ENCODE measurements around the gene BBOX1.

Gene BBOX1

GRCh38 chr11:27097551-27097950 lies 56.9 kb downstream of the BBOX1 start:
- no peak overlapping the region for H3K4me3 ChIP-seq (ENCODE audit: control insufficient read depth, low read depth, low read length)
- no peak for TF ChIP-seq CTCF (IDR thresholded peaks at IDR 0.05; ENCODE audit: control insufficient read depth, insufficient read depth, low read depth, low read length, missing control alignments)
- no peak for DNase-seq (ENCODE audit: low read depth)

GRCh38 chr11:27100534-27100933 lies 59.9 kb downstream of the BBOX1 start:
- DNase-seq (ENCODE audit: low read depth) = no peak
- TF ChIP-seq CTCF (IDR thresholded peaks at IDR 0.05; ENCODE audit: control insufficient read depth, insufficient read depth, low read depth, low read length, missing control alignments) = no peak
- no peak overlapping the region for H3K4me3 ChIP-seq (ENCODE audit: control insufficient read depth, low read depth, low read length)

- TF ChIP-seq CTCF (IDR thresholded peaks at IDR 0.05; ENCODE audit: control insufficient read depth, insufficient read depth, low read depth, low read length, missing control alignments) = no peak
- DNase-seq (ENCODE audit: low read depth) = no peak
- H3K4me3 ChIP-seq (ENCODE audit: control insufficient read depth, low read depth, low read length) = no peak overlapping the region
Measured at GRCh38 chr11:27107548-27107947, 66.9 kb downstream of the BBOX1 start.

- TF ChIP-seq CTCF (IDR thresholded peaks at IDR 0.05; ENCODE audit: control insufficient read depth, insufficient read depth, low read depth, low read length, missing control alignments) = no peak
- no peak overlapping the region for H3K4me3 ChIP-seq (ENCODE audit: control insufficient read depth, low read depth, low read length)
- DNase-seq (ENCODE audit: low read depth) = no peak
Measured at GRCh38 chr11:27108809-27109208, 68.2 kb downstream of the BBOX1 start.

- H3K4me3 ChIP-seq (ENCODE audit: control insufficient read depth, low read depth, low read length) = no peak overlapping the region
- TF ChIP-seq CTCF (IDR thresholded peaks at IDR 0.05; ENCODE audit: control insufficient read depth, insufficient read depth, low read depth, low read length, missing control alignments) = no peak
- DNase-seq (ENCODE audit: low read depth) = no peak
Measured at GRCh38 chr11:27111896-27112295, 71.3 kb downstream of the BBOX1 start.

- no peak overlapping the region for H3K4me3 ChIP-seq (ENCODE audit: control insufficient read depth, low read depth, low read length)
- DNase-seq (ENCODE audit: low read depth) = no peak
- TF ChIP-seq CTCF (IDR thresholded peaks at IDR 0.05; ENCODE audit: control insufficient read depth, insufficient read depth, low read depth, low read length, missing control alignments) = no peak
Measured at GRCh38 chr11:27112946-27113345, 72.3 kb downstream of the BBOX1 start.

- no peak overlapping the region for H3K4me3 ChIP-seq (ENCODE audit: control insufficient read depth, low read depth, low read length)
- no peak for DNase-seq (ENCODE audit: low read depth)
- no peak for TF ChIP-seq CTCF (IDR thresholded peaks at IDR 0.05; ENCODE audit: control insufficient read depth, insufficient read depth, low read depth, low read length, missing control alignments)
Measured at GRCh38 chr11:27115051-27115650, 74.5 kb downstream of the BBOX1 start.
